GM21717 (cell line): ENCODE measurements around the gene ABCB1.

Experiments
- ATAC-seq: cut with Tn5 transposase; IDR thresholded peaks from one replicate; pipeline ENCODE4 v1.9.1; 2021; ENCODE audit warnings: mild to moderate bottlenecking, moderate library complexity; ENCODE audit not compliant: unreplicated experiment

ABCB1 gene

DNA sequence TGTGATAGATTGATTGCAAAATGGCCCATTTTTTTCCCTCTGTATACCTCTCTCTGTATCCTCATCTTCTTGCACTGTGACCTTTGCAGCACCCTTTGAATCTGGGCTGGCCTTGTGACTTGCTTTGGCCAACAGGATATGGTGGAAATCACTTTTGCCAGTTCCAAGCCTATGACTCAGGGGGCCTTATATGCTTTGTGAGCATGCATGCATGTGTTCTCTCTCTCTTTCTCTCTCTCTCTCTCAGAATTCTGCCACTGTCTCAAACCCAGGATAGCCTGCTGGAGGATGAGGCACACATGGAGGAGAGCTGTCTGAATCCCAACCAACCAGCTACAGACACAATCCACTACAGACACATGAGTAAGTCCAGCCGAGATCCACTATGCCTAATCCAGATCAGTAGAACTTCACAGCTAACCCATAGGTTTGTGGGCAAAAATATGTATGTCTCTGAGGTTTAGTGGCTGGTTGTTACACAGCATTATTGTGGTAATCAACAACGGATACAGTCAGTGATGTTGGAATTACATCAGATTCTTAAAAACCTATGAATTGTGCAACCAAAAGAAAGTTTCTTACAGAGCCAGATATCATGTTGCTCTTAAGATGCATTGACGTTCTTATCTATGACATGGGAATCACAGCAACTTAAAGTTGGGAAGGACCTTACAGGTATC lies 83.4 kb downstream of the ABCB1 start:
- ATAC-seq = no peak

DNA sequence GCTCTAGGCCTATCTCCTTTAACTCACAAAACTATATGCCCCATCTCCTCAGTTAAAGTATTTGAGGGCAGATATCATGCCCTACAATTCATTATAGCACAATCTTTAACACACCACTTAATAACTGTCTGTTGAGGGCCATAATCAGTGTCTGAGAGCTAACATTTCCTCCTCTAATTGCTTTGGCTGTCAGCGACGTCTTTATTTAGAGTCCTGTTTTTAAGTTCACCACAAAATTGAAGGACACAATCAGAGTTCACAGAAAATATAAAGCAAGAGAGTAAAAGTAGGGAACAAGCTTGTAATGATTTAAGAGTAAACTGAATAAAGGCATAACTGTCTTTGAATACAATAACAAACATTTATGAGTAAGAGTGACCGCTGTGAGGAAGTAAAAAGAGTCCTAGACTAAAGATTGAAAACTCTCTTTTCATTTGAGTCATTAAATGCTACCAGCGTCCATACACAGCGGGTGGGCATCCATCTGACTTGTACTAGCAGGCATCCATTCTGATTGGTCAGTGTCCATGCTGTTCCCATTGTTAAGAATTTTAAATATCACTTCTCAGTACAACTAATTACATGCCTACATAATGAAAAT lies 86.8 kb downstream of the ABCB1 start:
- no peak for ATAC-seq

DNA sequence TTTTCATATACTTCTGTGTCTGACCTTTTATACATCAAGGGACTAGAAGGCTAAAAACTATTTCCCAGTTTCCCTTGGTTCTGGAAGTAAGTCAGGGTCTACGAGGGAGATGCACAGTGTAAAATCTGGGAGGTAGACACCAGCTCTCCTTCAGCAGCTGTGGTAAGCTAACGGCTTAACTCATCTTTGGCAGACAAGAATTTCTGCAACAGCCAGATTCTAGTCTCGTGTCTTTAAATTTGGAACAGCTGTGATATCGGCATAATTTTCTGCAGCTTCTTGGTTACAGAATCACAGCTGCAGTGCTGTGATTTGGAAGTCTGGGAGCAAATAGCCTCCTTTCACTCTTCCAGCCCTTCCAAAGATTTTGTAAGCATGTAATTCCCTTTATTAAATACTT lies 87.8 kb downstream of the ABCB1 start:
- ATAC-seq = no peak

DNA sequence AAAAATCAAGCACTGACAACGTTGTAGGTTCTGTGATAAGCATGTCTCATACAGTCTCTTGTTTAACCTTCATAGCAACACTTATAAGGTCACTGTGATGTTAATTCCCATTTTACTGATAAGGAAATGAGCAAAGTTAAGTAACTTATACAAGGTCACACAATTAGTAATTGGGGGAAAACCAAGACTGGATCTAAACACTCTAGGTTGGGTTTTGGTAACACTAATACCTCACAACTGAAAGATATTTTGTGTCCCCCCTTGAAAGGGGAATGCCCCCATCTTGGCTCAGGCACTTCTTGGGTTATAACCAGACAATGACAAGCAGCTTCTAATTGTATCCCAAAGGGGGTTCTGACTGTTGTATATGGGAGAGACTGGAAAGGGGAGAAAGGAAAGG lies 89.2 kb downstream of the ABCB1 start:
- ATAC-seq = no peak

DNA sequence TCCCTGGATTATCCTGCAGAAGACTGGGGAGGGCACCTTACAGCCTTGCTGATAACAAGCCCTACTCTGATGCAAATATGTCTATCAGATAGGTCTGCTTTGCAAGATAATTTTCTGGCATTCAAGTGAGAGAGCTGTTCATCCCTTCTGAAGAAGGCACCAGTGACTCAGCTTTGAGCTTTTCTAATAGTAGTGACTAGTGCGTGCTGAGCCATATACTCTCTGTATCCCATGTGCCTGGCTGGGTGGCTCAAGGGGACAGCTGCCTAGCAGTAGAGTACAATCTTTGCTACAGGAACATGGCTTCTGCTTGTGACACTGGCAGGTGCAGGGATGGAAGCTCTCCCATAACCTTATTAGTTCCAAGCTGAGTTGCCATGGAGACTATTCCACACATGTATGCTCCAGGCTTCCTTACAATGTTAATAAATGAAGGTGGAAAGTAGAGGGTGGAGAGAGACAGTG lies 90.2 kb downstream of the ABCB1 start:
- no peak for ATAC-seq

DNA sequence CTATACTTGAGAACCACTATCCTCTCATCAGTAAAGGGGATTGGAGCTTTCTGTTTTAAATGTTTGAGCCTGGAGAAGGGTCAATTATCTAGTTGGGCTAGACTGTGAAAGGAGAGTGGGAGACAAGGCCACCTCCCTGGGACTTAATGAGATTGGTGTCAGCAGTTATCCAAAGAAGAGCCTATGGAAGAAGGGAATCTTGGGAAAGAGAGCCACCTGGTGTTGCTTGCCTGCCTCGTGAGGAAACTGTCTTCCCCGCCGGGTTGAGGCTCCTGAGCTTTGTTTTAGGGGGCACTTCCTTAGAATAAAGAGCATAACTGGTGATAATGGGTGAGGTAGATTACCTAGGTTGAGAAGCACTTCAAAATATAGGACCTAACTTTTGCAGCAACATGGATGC lies 93.2 kb downstream of the ABCB1 start:
- no peak for ATAC-seq

DNA sequence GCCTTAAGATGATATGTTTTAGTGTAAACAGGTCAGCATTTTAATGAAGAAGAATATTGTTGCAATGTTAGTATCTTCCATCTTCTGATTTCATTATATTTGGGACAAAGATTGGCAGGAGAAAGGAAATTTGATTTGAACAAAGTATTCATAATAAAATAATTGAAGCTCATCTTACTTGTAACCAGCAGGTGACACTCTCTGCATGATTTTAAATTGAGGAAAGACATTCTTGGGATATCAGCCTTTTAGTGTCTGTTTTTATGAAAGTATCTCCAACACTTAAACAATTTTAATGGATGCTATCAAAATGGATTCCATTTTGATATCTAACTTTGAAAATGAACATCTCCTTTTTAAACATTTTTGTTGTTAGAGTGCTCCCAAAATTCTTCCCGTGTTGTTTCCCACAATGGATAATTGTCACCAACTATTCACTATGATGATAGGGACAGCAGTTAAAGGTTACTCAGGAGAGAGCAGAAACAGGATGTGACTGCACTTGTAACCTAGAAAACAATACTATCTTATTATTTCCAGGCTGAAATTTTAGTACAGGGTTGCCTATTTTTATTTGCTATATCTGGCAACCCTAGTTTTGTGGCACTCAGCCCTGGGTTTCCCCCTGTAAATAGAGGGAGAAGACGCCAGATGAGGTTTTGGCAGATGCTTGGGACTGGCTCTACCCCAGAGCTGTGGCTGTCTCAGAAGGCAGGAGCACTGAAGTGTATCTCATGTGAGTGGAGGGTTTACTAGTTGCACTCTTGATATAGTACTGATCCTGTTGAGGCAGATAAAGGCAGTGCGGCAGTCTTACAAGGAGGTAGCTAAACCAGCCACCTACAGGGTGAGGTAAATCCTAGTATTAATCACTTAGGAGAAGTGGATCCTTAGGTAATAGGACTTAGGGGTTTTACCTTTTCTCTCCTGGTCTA lies 94.2 kb downstream of the ABCB1 start:
- ATAC-seq = no peak

DNA sequence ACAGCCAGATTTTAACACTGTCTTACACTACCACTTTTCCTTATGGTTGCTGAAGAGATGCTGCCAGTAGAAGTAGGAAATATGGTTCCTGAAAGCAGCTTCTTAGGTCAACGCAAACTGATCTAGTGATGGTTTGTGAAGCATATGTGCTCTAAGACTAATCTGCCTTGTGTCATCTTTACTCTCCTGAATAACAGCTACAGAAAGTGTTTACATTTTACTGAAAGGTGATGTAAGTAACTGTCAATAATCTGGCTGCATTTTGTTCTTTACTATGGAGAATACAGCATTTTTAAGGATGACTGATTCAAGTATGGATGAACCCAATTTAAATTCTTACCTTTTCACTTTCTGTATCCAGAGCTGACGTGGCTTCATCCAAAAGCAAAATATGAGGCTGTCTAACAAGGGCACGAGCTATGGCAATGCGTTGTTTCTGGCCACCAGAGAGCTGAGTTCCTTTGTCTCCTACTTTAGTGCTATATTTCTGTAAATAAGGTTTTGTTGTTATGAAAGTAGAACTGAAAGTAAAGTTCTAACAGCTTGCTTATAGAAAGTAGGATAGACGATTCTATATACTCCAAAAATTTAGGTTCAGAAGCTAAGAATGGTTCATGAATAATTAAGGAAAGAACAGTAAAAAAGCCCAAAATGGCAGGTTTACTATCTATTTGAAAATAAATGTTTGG lies 95.0 kb downstream of the ABCB1 start:
- no peak for ATAC-seq

DNA sequence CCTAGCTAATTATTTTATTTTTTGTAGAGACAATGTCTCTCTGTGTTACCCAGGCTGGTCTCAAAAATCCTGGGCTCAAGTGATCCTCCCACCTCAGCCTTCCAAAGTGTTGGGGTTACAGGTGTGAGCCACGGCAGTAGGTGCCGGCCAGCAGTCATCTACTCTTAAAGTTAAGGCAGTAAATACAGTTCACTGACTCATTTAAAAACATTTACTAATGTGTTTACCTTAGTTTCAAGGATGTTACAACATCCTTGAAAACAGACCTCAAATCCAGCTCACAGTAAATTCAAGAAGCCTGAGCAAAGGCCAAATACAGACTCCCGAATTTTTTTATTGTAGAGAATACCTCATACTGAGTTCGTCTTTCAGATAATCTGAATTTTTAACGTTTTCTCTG lies 95.6 kb downstream of the ABCB1 start:
- ATAC-seq = no peak

DNA sequence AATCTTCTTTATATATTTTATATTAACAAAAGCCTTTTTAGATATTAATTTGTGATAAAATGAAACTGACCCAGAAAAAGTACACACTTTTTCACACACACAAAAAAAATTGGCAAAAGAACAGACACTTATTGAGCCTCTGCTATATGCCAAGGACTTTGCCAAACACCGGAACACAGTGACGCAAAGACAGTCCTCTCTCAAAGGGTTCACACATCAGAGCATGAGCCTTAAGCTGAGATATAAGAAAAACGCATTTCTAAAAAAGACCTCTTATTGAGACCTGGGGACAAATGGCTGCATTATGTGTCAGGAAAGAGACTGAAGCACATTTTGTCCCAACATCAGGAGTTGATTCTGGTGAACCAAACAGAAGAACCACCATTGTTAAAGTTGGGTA lies 101.2 kb downstream of the ABCB1 start:
- ATAC-seq = no peak

DNA sequence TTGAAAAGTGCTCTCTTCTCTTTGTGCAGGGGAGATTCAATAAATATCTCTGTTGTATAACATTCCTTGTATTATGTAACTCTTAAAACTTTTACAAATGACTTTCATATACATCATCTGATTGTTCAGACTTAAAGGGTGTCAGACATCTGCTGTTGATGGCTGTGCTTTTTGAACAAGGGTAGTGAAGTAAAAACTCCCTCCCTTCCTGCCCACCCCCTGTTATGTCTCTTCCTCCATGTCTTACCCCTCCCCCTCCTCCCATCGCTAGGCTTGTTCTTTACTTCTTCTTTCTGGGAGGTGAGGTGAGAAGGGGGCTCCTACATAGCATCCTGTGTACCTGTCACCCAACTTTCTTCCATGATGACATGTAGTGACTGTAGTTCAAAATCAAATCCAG lies 101.8 kb downstream of the ABCB1 start:
- no peak for ATAC-seq

DNA sequence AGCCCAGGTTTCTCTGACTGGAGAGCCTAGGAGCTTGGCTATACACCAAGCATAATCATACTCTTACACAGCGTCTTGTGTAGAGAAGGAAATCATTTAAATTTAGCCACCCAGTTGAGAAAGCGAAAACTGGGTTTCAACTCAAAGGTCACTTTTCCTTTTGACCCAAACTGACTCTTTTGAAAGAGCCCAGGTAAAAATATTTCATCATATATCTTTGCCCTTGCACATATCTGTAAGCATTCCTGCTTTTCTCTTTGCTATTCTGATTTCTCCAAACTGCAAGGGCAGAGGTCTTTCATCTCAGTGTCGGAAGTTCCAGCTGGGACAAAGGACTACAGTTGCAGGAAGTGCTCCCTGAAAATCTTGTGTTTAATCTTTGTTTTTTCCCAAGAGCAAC lies 103.2 kb downstream of the ABCB1 start:
- no peak for ATAC-seq

DNA sequence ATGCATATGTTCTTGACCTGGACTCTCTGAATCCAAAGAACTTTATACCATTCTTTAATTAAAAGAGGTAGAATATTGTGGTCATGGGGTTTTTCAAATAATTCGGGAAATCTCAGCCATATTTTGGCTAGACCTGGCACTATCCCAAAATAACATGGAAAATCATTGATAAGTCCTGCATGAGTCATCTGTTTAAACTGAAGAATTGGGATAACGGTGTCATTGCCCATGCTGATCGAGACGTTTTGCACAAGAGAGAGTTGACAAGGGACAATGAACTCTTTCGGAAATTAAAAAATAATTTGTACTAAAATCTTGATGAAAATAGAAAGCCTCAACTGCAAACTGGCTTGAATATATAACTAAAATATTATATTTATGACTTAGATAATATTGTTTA lies 105.3 kb downstream of the ABCB1 start:
- ATAC-seq = no peak

DNA sequence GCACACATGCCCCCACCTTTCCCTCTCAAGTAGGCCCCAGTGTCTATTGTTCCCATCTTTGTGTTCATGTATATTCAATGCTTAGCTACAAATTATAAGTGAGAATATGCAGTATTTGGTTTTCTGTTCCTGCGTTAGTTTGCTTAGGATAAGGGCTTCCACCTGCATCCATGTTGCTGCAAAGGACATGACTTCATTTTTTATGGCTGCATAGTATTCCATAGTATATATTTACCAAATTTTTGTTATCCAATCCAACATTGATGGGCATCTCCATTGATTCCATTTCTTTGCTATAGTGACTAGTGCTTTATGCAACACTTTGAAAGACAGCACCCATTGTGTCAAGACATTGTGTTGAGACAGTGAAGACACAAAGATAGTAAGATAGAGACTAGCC lies 106.2 kb downstream of the ABCB1 start:
- no peak for ATAC-seq

DNA sequence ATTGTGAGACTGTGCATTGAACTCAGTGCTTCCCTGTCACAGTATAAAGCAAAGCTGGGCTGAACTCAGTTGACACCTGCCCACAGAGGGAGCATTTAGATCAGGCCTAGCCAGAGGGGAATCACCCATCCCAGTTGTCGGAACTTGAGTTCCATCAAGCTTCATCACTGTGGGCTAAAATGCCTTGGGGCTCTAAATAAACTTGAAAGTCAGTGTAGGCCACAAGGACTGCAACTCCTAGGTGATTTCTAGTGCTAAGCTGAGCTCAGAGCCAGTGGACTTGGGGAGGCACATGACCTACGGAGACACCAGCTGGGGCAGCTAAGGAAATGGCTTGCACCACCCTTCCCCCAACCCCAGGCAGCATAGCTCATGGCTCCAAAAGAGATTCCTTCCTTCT lies 117.6 kb downstream of the ABCB1 start:
- no peak for ATAC-seq

DNA sequence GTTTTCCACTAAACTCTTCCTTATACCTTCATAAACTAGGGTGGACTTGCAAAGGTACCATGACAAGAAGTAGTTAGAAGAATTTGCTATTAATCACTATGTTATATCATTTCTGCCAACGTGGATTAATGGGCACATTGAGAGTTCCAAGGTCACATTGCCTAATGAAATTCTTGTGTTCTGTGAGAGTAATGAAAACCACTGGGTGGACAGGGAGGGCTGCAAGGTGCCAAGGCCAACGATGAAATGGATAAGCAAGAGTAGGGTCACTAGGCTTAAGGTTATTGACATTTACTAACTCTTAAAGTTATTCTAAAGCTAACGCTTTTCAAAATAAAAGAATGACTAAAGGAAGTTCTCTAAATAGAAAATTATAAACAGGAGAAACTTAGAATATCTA lies 118.6 kb downstream of the ABCB1 start:
- ATAC-seq = no peak

DNA sequence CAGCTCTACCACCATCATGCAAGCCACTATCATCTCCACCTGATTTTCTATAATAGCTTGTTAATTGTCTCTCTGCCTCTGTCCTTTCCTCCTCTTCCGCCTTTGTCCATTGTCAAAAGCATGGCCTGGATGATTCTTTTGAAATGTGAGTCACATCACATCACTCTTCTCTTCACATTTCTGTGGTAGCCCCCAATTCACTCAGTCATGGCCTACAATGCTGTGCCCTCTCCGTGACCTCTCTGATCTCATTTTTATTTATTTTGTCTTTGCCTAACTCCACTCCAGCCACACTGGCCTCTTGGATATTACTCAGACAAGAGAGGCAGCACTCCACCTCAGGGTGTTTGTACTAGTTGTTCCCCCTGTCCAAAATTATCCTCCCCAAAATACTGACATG lies 120.3 kb downstream of the ABCB1 start:
- no peak for ATAC-seq

DNA sequence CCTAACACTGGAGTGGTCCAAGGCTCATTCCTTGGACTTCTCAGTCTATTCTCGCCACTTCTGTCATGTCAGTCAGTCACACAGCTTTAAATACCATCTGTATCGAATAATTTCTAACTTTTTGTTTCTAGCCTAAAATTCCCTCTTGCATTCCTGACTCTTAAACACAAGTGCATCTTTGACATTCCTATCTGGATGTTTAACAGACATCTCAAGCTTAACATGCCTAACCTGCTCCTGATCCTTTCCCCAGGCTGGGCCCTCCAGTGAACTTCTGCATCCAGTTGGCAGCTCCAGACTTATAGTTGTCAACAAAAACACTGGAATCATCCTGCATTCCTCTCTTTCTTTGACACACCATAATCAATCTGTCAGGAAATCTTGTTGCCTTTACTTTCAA lies 120.7 kb downstream of the ABCB1 start:
- no peak for ATAC-seq

DNA sequence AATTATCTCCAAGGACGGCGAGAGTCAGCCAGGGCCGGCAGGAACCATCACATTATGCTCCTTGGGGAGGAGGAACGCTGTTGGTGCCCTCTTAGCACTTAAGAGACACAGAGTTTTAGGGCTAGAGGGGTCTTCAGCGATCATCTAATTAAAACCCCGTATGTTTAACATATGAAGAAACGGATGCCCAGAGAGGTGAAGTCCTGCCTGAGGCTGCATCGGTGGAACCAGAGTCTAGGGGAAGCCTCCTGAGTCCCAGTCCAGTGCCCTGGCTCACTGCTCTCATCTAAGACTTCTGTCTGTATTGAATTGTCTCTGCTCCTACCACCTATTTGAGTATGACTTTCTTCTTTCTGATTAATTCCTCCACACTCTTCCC lies 124.5 kb downstream of the ABCB1 start:
- no peak for ATAC-seq

DNA sequence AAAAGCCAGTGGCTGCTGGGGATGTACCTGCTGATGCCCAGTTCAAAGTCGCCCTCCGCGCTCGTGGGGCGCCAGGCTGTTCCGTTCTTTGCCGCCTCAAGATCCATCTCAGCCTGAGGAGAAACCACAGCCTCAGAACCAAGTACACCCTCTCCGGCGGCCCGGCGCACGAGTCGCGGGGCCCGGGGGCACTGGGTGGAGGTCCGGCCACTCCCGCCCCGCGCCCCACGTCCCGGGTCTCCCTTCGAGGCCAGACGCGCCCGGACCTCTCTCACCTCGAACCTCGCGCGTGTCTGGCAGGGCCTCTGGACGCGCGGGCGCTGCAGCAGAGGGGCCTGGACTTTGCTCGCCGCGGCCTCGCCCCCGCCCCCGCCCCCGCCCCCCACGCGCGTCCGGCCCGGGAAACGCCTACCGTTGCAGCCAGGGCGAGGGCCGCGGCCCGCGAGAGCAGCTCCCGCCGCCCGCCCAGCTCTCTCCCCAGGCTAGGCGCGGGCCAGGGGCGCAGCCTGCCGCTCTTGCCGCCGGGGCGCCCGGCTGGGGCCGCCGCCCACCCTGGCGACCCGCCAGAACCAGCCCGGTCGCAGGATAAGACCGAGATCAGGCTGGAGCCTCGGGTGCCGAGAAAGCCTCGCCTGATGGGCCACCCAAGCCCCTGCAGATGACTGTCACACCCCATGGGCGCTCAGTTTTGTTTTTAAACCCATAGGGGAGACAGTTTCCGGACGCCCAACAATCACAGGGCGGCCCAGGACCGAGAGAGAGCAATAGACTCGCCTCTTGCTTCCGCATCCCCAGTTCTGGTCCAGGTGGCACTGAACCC lies 125.1 kb downstream of the ABCB1 start, which contains the start of gene ABCB4:
Gene ABCB4, minus strand, starts transcription at position 322 of the 820 bp plus-strand sequence. Its CDS starts 215 bp downstream, at position 107.
- ATAC-seq = peak; percentile 17
